Mesendoderm (in vitro differentiated cells): ENCODE measurements around the gene TBPL2.

ENCODE experiments used
- DNase-seq: peaks from one replicate; pipeline ENCODE4 v3.0.0; 2013
- H2AK5ac ChIP-seq: 2 replicates; pipeline ENCODE4 v1.6.1; 2013; ENCODE audit warnings: low read length, inconsistent platforms
- H2BK120ac ChIP-seq: 2 replicates; pipeline ENCODE4 v1.6.1; 2013; ENCODE audit warnings: low read depth, mild to moderate bottlenecking, low read length, moderate library complexity, mixed read lengths
- H2BK15ac ChIP-seq: replicated peaks from 2 replicates; pipeline ENCODE4 v1.6.1; 2013; ENCODE audit warnings: low read depth, mild to moderate bottlenecking, moderate library complexity
- H2BK5ac ChIP-seq: 2 replicates; pipeline ENCODE4 v1.6.1; 2013; ENCODE audit warnings: low read length, inconsistent platforms
- H3K18ac ChIP-seq: 2 replicates; pipeline ENCODE4 v1.6.1; 2013; ENCODE audit warnings: mild to moderate bottlenecking, low read length, mixed read lengths
- H3K23ac ChIP-seq: one replicate; pipeline ENCODE4 v1.6.1; 2013; ENCODE audit warnings: low read length
- H3K27ac ChIP-seq: 2 replicates; pipeline ENCODE4 v1.5.1; 2013; ENCODE audit warnings: low read depth, mild to moderate bottlenecking, inconsistent platforms, low read length, moderate library complexity
- H3K27me3 ChIP-seq: 2 replicates; pipeline ENCODE4 v1.6.1; 2013; ENCODE audit warnings: low read length, control low read depth, mild to moderate bottlenecking, inconsistent platforms; ENCODE audit not compliant: insufficient read depth, poor library complexity
- H3K36me3 ChIP-seq: 2 replicates; pipeline ENCODE4 v1.6.1; 2013; ENCODE audit warnings: low read length, inconsistent platforms; ENCODE audit not compliant: control insufficient read depth, insufficient read depth
- H3K4ac ChIP-seq: one replicate; pipeline ENCODE4 v1.6.1; 2013; ENCODE audit warnings: low read depth, mild to moderate bottlenecking, low read length, moderate library complexity
- H3K4me1 ChIP-seq: 2 replicates; pipeline ENCODE4 v1.6.1; 2013; ENCODE audit warnings: low read depth, low read length, inconsistent platforms; ENCODE audit not compliant: control insufficient read depth
- H3K4me2 ChIP-seq: 2 replicates; pipeline ENCODE4 v1.6.1; 2013; ENCODE audit warnings: low read length
- H3K4me3 ChIP-seq: 2 replicates; pipeline ENCODE4 v1.5.1; 2013; ENCODE audit warnings: mild to moderate bottlenecking, low read length
- H3K56ac ChIP-seq: one replicate; pipeline ENCODE4 v1.6.1; 2013; ENCODE audit warnings: low read length
- H3K79me1 ChIP-seq: 2 replicates; pipeline ENCODE4 v1.6.1; 2013; ENCODE audit warnings: low read length, inconsistent platforms
- H3K79me2 ChIP-seq: 2 replicates; pipeline ENCODE4 v1.6.1; 2013; ENCODE audit warnings: mild to moderate bottlenecking, low read length; ENCODE audit not compliant: control insufficient read depth, insufficient read depth
- H3K9ac ChIP-seq: 2 replicates; pipeline ENCODE4 v1.6.1; 2013; ENCODE audit warnings: low read length, inconsistent platforms
- H4K5ac ChIP-seq: one replicate; pipeline ENCODE4 v1.6.1; 2013; ENCODE audit warnings: low read length
- H4K8ac ChIP-seq: one replicate; pipeline ENCODE4 v1.6.1; 2013; ENCODE audit warnings: low read depth, mild to moderate bottlenecking, control low read depth, low read length, moderate library complexity
- WGBS: extraction: QIAGEN DNeasy Blood & Tissue Kit; methylation state at CpG from one replicate; pipeline ENCODE4 v1.1.7; 2013; ENCODE audit warnings: low lambda C conversion rate, missing lambda C conversion rate; ENCODE audit not compliant: insufficient coverage; ENCODE audit errors: extremely low coverage; 5-methylcytosine and 5-hydroxymethylcytosine counted together

Gene TBPL2

DNA sequence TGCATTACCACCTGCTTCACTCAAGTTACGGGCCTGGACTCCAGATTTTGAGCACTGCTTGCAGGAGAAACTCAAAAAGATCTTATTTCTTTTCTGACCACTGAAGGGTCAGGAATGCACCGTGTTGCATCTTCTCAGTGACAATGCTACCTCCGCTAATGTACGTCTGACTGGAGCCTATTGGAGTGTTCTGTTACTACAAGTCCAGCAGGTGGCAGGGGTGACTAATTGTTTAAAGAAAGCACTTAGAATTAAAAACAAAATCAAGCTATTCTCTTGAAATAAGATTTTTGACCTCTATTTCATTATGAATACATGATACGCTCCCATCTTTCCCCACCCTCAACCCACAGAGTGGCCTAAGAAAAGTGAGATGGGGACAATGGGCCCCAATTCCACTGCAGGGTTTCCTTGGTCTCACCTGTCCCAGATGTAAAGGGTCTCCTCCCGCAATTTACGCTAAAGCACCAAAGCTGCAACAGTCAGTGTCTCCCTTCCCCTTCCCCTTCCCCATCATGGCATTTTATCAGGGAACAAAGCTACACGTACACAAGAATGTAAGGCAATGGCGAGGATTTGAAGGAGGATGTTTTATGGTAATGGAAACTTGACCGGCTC lies 2.2 kb downstream of the TBPL2 start:
- H3K79me1 ChIP-seq = no peaks in the 10 kb centered on the region
- no CpG with 5 or more reads among the region's 10 CpGs for WGBS
- no peaks in the 10 kb centered on the region for H3K79me2 ChIP-seq
- H3K4ac ChIP-seq = no peak overlapping the region
- H2AK5ac ChIP-seq = no peak overlapping the region
- DNase-seq = peak; percentile 52
- H3K23ac ChIP-seq = no peak overlapping the region
- no peak overlapping the region for H3K27ac ChIP-seq
- H3K4me2 ChIP-seq = no peak overlapping the region
- H3K56ac ChIP-seq = no peak overlapping the region
- H2BK120ac ChIP-seq = no peak overlapping the region
- no peak overlapping the region for H3K18ac ChIP-seq
- H4K5ac ChIP-seq = no peak overlapping the region
- H2BK5ac ChIP-seq = no peak overlapping the region
- H2BK15ac ChIP-seq = no peak overlapping the region
- H3K36me3 ChIP-seq = no peaks in the 10 kb centered on the region
- no peak overlapping the region for H3K9ac ChIP-seq
- no peak overlapping the region for H3K4me3 ChIP-seq
- no peaks in the 10 kb centered on the region for H3K27me3 ChIP-seq
- H3K4me1 ChIP-seq = peaks cover 1% of the 10 kb centered on the region
- no peak overlapping the region for H4K8ac ChIP-seq

DNA sequence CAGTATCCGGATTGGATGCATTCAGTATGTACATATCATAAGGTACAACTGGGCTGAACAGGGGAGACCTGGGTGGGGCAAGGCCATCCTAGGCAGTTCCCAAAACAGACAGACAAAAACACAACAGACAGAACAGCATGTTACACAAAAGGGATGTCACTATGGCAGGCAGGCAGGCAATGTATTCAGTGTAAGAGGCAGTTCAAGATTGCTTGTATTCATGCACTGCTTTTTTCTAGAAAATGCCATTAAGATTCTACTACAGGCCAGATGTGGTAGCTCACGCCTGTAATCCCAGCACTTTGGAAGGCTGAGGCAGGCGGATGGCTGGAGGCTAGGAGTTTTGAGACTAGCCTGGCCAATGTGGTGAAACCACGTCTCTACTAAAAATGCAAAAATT lies 3.5 kb downstream of the TBPL2 start:
- no peak overlapping the region for H2AK5ac ChIP-seq
- no peak for DNase-seq
- no peak overlapping the region for H3K18ac ChIP-seq
- no peak overlapping the region for H2BK120ac ChIP-seq
- H3K4me1 ChIP-seq = peaks cover 1% of the 10 kb centered on the region
- H3K56ac ChIP-seq = no peak overlapping the region
- H3K23ac ChIP-seq = no peak overlapping the region
- H3K4ac ChIP-seq = no peak overlapping the region
- H3K79me2 ChIP-seq = no peaks in the 10 kb centered on the region
- H3K36me3 ChIP-seq = no peaks in the 10 kb centered on the region
- H3K9ac ChIP-seq = no peak overlapping the region
- H3K4me2 ChIP-seq = no peak overlapping the region
- no peak overlapping the region for H2BK5ac ChIP-seq
- no peak overlapping the region for H3K27ac ChIP-seq
- H3K27me3 ChIP-seq = no peaks in the 10 kb centered on the region
- WGBS = no CpG with 5 or more reads among the region's 4 CpGs
- no peak overlapping the region for H2BK15ac ChIP-seq
- no peaks in the 10 kb centered on the region for H3K79me1 ChIP-seq
- no peak overlapping the region for H4K8ac ChIP-seq
- H3K4me3 ChIP-seq = no peak overlapping the region
- H4K5ac ChIP-seq = no peak overlapping the region

DNA sequence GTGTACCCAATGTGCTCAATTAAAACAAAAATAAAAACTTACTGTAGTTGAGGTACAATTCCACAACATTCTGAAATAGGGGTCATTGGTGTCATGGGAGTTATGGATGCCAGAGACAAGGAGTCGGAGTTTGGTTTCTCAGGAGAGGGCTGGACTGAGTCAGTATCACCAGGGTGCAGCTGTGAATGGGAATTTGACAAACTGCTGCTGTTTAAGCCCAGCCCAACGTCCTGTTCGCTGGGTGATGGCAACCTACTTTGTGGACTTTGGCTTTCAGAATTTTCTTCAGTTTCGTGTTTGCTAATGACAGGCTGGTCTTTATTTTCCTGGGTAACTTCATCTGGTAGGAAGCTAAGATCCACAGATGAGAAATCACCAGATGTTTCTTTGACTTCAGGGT lies 3.9 kb downstream of the TBPL2 start:
- WGBS = no CpG with 5 or more reads among the region's 4 CpGs
- H3K4me3 ChIP-seq = no peak overlapping the region
- no peak overlapping the region for H3K23ac ChIP-seq
- no peak overlapping the region for H2BK15ac ChIP-seq
- no peak overlapping the region for H4K8ac ChIP-seq
- no peak overlapping the region for H3K9ac ChIP-seq
- H3K27ac ChIP-seq = no peak overlapping the region
- no peak overlapping the region for H3K18ac ChIP-seq
- H3K4me2 ChIP-seq = no peak overlapping the region
- no peaks in the 10 kb centered on the region for H3K79me2 ChIP-seq
- H3K4ac ChIP-seq = no peak overlapping the region
- no peak overlapping the region for H4K5ac ChIP-seq
- peaks cover 1% of the 10 kb centered on the region for H3K4me1 ChIP-seq
- no peak overlapping the region for H2BK5ac ChIP-seq
- H2BK120ac ChIP-seq = no peak overlapping the region
- no peak overlapping the region for H3K56ac ChIP-seq
- H3K36me3 ChIP-seq = no peaks in the 10 kb centered on the region
- H3K27me3 ChIP-seq = no peaks in the 10 kb centered on the region
- no peak for DNase-seq
- H2AK5ac ChIP-seq = no peak overlapping the region
- no peaks in the 10 kb centered on the region for H3K79me1 ChIP-seq

DNA sequence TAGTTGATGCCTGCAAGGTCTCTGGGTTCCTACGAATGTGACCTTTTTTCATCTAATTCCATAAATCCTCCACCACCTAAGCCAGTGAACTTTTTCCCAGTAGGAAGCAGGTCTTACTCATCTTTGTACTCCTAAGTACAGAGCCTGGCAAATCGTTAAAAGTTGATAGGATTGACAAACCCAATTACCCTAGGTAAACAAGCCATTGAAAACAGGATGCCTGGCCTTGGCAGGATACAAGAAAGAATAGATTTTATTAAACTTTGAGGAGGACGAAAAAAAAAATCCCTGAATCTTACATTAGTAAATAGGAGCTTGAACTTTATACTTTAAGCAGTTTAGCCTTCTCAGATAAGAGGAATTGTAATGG lies 5.6 kb downstream of the TBPL2 start:
- WGBS = no CpG with 5 or more reads among the region's 3 CpGs
- Histone ChIP-seq H3K4me3 (no peak overlapping the region), H4K8ac (no peak overlapping the region), H3K56ac (no peak overlapping the region), H3K27me3 (no peaks in the 10 kb centered on the region), H2BK5ac (no peak overlapping the region), H3K18ac (no peak overlapping the region), H4K5ac (no peak overlapping the region), H3K4me2 (no peak overlapping the region), H3K23ac (no peak overlapping the region), H3K36me3 (no peaks in the 10 kb centered on the region), H2BK120ac (no peak overlapping the region), H2BK15ac (no peak overlapping the region), H3K79me2 (no peaks in the 10 kb centered on the region), H2AK5ac (no peak overlapping the region), H3K79me1 (no peaks in the 10 kb centered on the region), H3K4ac (no peak overlapping the region), H3K9ac (no peak overlapping the region), H3K4me1 (peaks cover 1% of the 10 kb centered on the region), H3K27ac (no peak overlapping the region)
- no peak for DNase-seq

DNA sequence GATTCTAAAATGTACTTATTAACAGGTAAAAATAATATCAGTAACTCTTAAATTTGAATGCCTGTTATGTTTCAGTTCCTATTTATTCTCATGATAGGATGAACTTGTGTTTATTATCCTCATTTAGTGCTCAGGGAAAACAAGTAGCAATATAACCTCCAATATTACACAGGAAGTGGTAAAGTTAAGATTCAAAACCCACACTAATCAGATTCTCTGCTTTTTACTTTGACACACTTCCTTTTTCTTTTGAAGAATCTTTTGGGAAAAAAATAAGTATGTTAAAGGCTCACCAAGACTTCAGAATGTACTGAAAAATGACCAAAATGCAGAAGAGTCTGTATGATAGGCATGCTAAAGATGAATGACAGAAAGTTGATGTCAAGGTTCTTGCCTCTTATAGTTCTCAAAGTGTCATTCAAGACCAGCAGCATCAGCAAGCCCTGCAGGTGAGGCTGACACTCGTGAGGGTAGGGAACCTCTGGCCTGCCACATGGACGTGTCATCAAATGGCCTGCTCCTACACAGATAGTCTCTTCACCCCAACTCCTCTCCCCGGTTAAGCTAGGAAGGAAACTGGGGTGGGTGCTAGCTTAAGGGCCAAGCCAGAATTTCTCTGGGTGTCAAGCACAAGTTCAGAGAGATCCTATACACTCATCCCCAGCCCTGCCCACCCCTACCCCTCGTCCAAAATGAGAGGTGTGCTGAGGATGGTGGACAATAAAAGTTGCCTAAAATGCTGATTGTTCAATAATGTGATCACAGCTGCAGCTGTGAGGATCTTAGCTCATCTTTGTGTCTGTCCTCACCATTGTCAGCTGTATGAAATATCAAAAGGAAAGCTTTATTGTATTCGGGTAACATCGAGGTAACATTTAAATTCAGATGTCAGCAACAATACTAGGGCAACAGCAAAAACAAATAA lies 6.3 kb downstream of the TBPL2 start:
- H3K79me2 ChIP-seq = no peaks in the 10 kb centered on the region
- no peak overlapping the region for H3K9ac ChIP-seq

More for the DNA sequence above, 6.3 kb downstream of the TBPL2 start:
- Histone ChIP-seq H3K4me1 (peaks cover 1% of the 10 kb centered on the region), H2BK5ac (no peak overlapping the region), H3K4me2 (no peak overlapping the region), H3K23ac (no peak overlapping the region), H2AK5ac (no peak overlapping the region), H3K56ac (no peak overlapping the region), H3K4me3 (no peak overlapping the region), H2BK15ac (no peak overlapping the region), H3K27ac (no peak overlapping the region), H3K27me3 (no peaks in the 10 kb centered on the region), H3K18ac (no peak overlapping the region), H3K4ac (no peak overlapping the region), H3K36me3 (no peaks in the 10 kb centered on the region), H2BK120ac (no peak overlapping the region), H3K79me1 (no peaks in the 10 kb centered on the region), H4K5ac (no peak overlapping the region), H4K8ac (no peak overlapping the region)
- WGBS = no CpG with 5 or more reads among the region's 6 CpGs
- no peak for DNase-seq
